Peyer's patch (tissue), 4 donors: ENCODE results near the gene KDM2B. TPM values are rescaled to one million over a fixed set of nuclear protein-coding genes. Genes with fewer than 3 reads are reported as not detected.

Experiments used
- DNase-seq, 3 donors: peaks; one replicate each; pipeline ENCODE4 v3.0.0-alpha.2; 2017 to 2019
- H3K27ac ChIP-seq, 4 donors: fragments of 200-600 bp; sonication (generic); one replicate each; pipeline ENCODE4 v1.5.1; 2016 to 2019
- H3K27me3 ChIP-seq, 2 donors: fragments of 200-600 bp; sonication (generic); one replicate each; pipeline ENCODE4 v1.5.1; 2019
- H3K36me3 ChIP-seq, 3 donors: fragments of 200-600 bp; sonication (generic); one replicate each; pipeline ENCODE4 v1.5.1; 2016 to 2019
- H3K4me1 ChIP-seq, 4 donors: fragments of 200-600 bp; sonication (generic); one replicate each; pipeline ENCODE4 v1.5.1; 2016 to 2019
- H3K4me3 ChIP-seq, 4 donors: fragments of 200-600 bp; sonication (generic); 1 replicate in 3 of 4; 2 replicates in 1 of 4; pipeline ENCODE4 v1.5.1; 2016 to 2019; ENCODE audit warnings: mild to moderate bottlenecking in 1 of 4
- H3K9me3 ChIP-seq, 4 donors: fragments of 200-600 bp; sonication (generic); one replicate each; pipeline ENCODE4 v1.5.1; 2016 to 2019; ENCODE audit warnings: mild to moderate bottlenecking in 1 of 4
- POLR2A ChIP-seq, 2 donors: fragments of 450-650 bp; IDR thresholded peaks; one replicate each; pipeline ENCODE4 v1.5.1; 2017; ENCODE audit warnings: antibody characterized with exemption in 2 of 2, mild to moderate bottlenecking in 2 of 2, moderate library complexity in 2 of 2
- total RNA-seq, 4 donors: library from RNA; depleted of rRNA; stranded (reverse); fragments of >200 nt; gene quantifications; one replicate each; pipeline ENCODE4 v1.1.0, GENCODE V29; 2016
- TF ChIP-seq, protein P1 (sequence below), 6 experiments: fragments of 450-650 bp in 4 of 6; fragments of 200-600 bp in 2 of 6; sonication (generic) in 1 of 6; IDR thresholded peaks; one replicate each; pipeline ENCODE4 v1.5.1; 2017 to 2019; ENCODE audit warnings: antibody characterized with exemption in 6 of 6, mild to moderate bottlenecking in 3 of 6, moderate library complexity in 1 of 6

The KDM2B gene
- total RNA-seq, 4 donors from 2014 or later = 10.0 to 115 (median 33.7) TPM

DNA sequence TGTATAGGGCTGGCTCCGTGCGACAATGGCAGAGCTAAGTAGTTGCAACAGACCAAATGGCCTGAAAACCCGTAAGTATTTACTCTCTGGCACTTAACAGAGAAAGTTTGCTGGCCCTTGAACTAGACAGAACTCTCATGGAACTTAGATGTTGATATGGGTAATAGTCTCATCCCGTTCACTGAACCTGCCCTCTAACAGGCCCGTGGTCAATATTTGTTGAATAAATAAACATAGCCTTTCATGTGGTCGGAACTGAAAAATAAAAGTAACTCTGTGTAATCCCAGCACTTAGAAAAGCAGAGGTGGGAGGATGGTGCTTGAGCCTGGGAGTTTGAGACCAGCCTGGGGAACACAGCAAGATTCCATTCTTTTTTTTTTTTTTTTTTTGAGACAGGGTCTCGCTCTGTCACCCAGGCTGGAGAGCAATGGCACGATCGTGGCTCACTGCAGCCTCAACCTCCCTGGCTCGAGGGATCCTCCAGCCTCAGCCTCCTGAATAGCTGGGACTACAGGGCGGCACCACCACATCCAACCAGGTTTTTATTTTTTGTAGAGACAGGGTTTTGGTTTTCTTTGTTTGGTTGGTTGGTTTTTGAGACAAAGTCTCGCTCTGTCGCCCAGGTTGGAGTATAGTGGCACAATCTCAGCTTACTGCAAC is 29.7 kb downstream of the KDM2B start:
- H3K36me3 ChIP-seq = peaks cover 0 to 8% (median 0%) of the 10 kb centered on the region in 3 donors
- DNase-seq = no peak
- no peaks in the 10 kb centered on the region for H3K4me1 ChIP-seq
- H3K9me3 ChIP-seq = no peaks in the 10 kb centered on the region
- TF ChIP-seq, protein P1, sequence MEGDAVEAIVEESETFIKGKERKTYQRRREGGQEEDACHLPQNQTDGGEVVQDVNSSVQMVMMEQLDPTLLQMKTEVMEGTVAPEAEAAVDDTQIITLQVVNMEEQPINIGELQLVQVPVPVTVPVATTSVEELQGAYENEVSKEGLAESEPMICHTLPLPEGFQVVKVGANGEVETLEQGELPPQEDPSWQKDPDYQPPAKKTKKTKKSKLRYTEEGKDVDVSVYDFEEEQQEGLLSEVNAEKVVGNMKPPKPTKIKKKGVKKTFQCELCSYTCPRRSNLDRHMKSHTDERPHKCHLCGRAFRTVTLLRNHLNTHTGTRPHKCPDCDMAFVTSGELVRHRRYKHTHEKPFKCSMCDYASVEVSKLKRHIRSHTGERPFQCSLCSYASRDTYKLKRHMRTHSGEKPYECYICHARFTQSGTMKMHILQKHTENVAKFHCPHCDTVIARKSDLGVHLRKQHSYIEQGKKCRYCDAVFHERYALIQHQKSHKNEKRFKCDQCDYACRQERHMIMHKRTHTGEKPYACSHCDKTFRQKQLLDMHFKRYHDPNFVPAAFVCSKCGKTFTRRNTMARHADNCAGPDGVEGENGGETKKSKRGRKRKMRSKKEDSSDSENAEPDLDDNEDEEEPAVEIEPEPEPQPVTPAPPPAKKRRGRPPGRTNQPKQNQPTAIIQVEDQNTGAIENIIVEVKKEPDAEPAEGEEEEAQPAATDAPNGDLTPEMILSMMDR (IDR thresholded peaks at IDR 0.05) = no peak
- TF ChIP-seq POLR2A (IDR thresholded peaks at IDR 0.05) = no peak
- no peak overlapping the region for H3K27ac ChIP-seq
- no peak overlapping the region for H3K4me3 ChIP-seq
- no peaks in the 10 kb centered on the region for H3K27me3 ChIP-seq

DNA sequence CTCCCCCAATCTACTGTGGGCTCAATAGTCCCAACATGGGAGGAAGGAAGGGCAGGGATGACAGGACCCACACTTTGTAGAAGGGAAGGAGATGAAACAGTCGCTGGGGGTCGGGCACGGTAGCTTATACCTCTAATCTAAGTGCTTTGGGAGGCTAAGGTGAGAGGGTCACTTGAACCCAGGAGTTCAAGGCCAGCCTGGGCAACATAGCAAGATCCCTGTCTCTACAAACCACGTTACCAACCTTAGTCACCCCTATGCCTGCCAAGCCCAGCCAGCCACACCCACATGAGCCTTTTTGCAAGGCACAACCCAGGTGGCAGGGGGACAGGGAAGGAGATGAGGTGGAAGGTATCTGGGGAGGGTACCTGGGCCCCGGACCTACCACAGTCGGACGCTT is 31.7 kb downstream of the KDM2B start:
- TF ChIP-seq, protein P1 (IDR thresholded peaks at IDR 0.05) = no peak
- no peak for TF ChIP-seq POLR2A (IDR thresholded peaks at IDR 0.05)
- no peaks in the 10 kb centered on the region for H3K9me3 ChIP-seq
- peaks cover 0 to 8% (median 0%) of the 10 kb centered on the region in 3 donors for H3K36me3 ChIP-seq
- DNase-seq = no peak
- no peaks in the 10 kb centered on the region for H3K27me3 ChIP-seq
- H3K27ac ChIP-seq = no peak overlapping the region
- no peak overlapping the region for H3K4me3 ChIP-seq
- H3K4me1 ChIP-seq = no peaks in the 10 kb centered on the region

DNA sequence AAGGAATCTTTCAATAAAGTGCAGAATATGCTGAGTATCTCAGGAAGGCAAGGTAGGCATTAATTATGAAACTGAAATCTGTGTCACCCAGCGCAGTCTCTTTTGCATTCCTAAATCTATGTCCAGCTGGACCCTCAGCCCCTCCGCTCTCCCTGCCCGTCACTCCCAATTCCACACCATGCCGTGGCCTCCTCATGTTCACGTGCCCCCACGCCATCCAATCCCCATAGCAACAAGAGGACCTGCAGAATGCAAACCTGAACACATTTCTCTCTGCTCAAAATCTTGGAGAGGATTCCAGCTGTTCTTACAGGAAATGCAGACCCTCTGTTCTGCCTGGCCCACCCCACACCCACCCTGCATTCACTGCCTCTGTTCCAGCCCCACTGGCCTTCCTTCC is 35.3 kb downstream of the KDM2B start:
- Histone ChIP-seq H3K4me1 (no peaks in the 10 kb centered on the region), H3K27ac (no peak overlapping the region), H3K27me3 (no peaks in the 10 kb centered on the region), H3K9me3 (no peaks in the 10 kb centered on the region), H3K4me3 (no peak overlapping the region), H3K36me3 (peaks cover 0 to 8% (median 0%) of the 10 kb centered on the region in 3 donors)
- TF ChIP-seq, protein P1 (IDR thresholded peaks at IDR 0.05) = no peak
- DNase-seq = no peak

DNA sequence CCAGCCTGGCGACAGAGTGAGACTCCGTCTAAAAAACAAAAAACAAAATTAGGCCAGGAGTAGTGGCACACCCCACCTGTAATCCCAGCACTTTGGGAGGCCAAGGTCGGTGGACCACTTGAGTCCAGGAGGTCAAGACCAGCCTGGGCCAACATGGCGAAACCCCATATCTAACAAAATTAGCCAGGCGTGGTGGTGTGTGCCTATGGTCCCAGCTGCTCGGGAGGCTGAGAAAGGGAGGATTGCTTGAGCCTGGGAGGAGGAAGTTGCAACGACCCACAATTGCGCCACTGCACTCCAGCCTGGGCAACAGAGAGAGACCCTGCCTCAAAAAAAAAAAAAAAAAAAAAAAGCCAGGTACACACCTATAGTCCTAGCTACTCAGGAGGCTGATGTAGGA is 37.0 kb downstream of the KDM2B start:
- Histone ChIP-seq H3K9me3 (no peaks in the 10 kb centered on the region), H3K27me3 (no peaks in the 10 kb centered on the region), H3K36me3 (peaks cover 0 to 3% (median 0%) of the 10 kb centered on the region in 3 donors), H3K27ac (no peak overlapping the region), H3K4me3 (no peak overlapping the region), H3K4me1 (peaks cover 0 to under 1% (median under 1%) of the 10 kb centered on the region in 4 donors)
- TF ChIP-seq POLR2A (IDR thresholded peaks at IDR 0.05) = no peak
- TF ChIP-seq, protein P1 (IDR thresholded peaks at IDR 0.05) = no peak
- no peak for DNase-seq

DNA sequence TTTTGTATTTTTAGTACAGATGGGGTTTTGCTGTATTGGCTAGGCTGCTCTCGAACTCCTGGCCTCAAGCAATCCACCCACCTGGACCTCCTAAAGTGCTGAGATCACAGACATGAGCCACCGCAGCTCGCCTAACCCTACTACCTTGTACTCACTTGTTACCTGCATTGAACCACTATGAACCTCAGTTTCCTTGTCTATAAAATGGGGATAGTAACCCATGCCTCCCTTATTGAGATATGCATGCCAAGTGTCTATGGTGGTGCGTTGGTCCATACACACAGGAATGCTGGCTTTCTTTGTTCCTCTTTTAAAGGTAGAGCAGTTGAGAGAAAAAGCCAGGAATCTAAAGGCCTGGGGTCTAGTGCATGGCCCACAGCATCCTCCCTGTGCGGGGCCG is 40.9 kb downstream of the KDM2B start:
- H3K4me1 ChIP-seq = peaks cover 4 to 27% (median 13%) of the 10 kb centered on the region in 4 donors
- H3K4me3 ChIP-seq = no peak overlapping the region
- no peak overlapping the region for H3K27ac ChIP-seq
- no peak for DNase-seq
- H3K27me3 ChIP-seq = no peaks in the 10 kb centered on the region
- TF ChIP-seq, protein P1 (IDR thresholded peaks at IDR 0.05) = no peak
- TF ChIP-seq POLR2A (IDR thresholded peaks at IDR 0.05) = no peak
- no peaks in the 10 kb centered on the region for H3K9me3 ChIP-seq
- no peaks in the 10 kb centered on the region for H3K36me3 ChIP-seq
